GM21526 (cell line): ENCODE measurements around the gene NDOR1.
"Not testable (repeated sequence)": the region's sequence is repeated elsewhere in the genome, so short reads cannot be mapped to it uniquely, and the experiment has no call there.

Source experiments
- ATAC-seq: cut with Tn5 transposase; IDR thresholded peaks from one replicate; pipeline ENCODE4 v1.9.1; 2021; ENCODE audit warnings: moderate library complexity; ENCODE audit not compliant: unreplicated experiment, low FRiP score

NDOR1 gene

DNA sequence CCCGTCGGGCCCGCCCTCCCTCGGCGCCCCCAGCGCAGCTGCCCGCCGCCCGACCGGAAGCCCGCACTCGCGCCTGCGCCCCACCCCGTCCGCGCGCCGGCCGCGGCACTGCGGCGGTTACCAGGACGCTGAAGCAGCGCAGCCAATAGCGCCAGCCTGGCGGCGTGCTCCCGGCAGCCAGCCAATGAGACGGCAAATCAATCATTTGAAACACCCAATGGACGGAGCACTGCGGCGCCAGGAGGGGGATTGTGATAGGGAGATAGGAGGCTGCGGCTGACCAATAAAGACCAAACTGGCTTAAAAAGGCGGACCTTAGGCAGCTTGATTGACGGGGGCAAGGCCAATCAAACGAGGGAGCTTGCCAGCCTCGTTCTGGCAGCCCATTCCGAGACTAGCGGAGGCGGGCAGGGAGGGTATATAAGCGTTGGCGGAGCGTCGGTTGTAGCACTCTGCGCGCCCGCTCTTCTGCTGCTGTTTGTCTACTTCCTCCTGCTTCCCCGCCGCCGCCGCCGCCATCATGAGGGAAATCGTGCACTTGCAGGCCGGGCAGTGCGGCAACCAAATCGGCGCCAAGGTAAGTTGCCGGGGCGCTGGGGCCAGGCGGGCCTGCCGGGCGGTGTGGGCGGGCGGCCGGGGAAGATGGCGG, 35.5 kb downstream of the NDOR1 start, which contains the start of gene TUBB4B:
Gene TUBB4B (plus strand): TSS at position 447 of the 649 bp plus-strand sequence. CDS start 74 bp downstream, at position 521.
- ATAC-seq: peak; percentile 63

- ATAC-seq: peak; percentile 0
Observed at GRCh38 chr9:137241490-137242268, 36.2 kb downstream of the NDOR1 start.

- ATAC-seq: no peak
Observed at GRCh38 chr9:137242269-137243203, 37.0 kb downstream of the NDOR1 start.

DNA sequence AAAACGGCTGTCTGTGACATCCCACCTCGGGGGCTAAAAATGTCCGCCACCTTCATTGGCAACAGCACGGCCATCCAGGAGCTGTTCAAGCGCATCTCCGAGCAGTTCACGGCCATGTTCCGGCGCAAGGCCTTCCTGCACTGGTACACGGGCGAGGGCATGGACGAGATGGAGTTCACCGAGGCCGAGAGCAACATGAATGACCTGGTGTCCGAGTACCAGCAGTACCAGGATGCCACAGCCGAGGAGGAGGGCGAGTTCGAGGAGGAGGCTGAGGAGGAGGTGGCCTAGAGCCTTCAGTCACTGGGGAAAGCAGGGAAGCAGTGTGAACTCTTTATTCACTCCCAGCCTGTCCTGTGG, 37.7 kb downstream of the NDOR1 start:
- ATAC-seq: not testable (repeated sequence)

DNA sequence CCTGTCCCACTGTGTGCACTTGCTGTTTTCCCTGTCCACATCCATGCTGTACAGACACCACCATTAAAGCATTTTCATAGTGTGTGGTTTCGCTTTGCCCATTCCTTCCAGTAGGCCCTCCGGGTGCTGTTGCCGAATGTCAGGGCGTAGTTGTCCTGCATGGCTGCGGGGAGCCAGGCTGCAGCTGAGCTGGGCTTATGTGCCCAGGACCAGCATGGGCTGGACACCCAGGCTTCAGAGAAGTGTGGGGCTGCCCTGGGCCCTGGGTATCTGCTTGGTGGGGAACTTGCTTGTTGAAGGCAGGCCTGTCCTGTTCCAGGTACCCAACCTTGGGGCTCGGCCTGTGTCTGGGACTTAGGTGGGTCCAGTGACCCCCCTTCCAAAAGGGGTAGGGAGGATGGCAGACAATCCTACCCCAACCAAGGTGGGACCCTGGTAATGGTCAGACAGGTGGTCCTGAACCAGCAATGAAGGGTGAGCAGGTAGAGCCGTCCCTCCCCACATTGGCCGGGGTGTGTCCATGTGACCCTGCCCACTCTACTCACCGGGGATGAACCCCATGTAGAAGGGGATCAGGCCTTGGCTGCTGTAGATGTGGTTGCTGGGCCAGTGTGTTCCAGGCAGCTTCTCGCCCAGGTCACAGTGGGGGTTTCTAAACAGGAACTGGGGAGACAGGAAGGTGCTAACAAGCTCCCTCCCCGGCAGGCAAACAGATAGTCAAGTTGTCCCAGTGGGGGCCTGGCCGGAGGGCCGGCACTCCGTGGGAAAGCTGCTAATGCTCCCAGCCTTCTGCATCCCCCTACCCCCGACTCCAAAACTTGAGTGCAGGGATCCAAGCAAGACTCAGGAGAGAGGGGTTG, 38.4 kb downstream of the NDOR1 start:
- no peak for ATAC-seq

DNA sequence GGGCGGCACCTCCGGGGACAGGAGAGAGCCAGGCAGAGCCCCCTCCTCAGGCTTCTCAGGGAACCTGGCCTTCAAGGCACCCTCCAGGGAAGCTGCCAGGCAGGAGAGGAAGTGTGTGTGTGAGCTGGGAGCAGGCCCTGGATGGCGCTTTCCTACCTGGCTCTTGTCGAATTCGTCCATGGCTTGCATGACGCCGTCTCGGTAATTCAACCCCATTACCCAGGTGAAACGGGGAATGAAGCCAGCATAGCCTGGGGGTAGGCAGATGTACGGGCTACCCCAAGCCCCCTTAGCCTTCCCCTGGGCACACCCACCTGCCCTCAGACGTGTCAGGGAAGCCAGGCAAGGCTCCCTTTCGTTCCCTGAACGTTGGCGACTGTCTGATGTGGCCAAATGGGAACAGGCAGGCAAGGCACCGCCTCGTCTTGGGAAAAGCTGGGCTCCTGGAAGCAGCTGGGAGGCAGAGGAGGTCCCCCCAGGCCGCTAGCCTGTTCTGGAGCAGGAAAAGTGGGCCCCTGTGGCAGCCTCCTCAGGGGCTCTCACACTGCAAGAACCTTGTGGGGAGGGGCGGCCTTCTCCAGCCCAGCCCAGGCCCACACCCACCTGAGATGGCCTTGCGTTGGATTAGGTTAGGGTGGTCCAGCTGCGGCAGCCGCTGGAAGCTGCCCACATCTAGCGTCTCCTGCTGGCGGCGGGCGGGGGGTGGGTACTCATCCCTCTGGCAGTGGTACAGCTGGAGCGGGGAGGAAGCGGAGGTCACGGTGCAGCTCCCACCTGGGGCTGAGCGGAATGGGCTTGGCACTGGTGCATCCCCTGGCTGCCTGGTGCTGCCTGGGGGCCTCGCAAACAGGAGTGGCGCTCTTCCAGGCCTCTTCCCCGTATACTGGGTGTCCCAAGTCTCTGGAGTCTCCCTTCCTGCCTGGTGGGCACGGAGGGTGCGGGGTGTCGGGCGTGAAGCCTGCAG, 39.3 kb downstream of the NDOR1 start:
- no peak for ATAC-seq

GRCh38 chr9:137245450-137246421, 40.2 kb downstream of the NDOR1 start:
- ATAC-seq: no peak

DNA sequence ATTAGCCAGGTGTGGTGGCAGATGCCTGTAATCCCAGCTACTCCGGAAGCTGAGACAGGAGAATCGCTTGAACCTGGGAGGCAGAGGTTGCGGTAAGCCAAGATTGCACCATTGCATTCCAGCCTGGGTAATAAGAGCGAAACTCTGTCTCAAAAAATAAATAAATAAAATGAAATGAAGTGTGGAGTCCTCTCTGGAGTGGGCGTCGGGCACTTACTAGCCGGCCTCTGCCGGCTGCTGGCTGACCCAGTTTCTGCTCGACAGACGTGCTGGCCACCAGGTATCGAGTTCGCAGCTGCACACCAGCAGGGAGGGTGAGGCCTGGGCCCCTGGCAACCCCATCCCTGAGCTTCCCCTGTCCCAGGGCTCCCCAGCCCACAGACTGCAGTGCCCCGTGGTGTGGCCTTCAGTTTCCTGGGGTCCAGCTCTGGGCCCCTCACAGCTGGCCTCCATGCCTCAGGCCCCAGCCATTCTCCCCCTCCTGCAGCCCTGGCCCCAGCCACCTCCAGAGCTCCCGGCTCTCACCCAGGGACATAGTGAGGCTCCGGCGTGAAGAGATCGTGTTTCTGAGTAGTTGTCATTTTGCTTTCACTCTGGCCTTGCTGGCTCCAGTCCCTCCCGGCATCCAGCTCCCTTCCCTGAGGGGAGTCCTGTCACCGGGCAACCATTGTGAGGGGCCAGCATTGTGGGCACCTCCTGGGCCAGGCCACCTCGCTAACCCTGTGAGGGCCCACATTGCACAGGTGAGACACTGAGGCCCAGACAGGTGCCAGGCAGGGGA, 41.8 kb downstream of the NDOR1 start:
- ATAC-seq: no peak

DNA sequence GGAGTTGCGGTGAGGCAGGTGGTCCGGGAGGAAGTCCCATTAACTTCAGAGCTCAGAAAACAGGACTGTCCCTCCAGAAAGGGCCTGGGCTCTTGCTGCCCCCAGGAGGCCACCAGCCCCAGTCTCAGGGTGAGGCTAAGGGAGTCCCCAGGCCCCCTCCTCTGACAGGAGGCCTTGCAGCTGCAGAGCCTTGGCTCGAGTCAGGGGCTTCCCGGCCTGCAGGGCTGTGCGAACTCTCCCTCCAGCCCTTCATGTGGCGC, 42.3 kb downstream of the NDOR1 start:
- no peak for ATAC-seq

GRCh38 chr9:137250329-137251193, 45.1 kb downstream of the NDOR1 start:
- ATAC-seq: no peak

GRCh38 chr9:137251194-137251461, 45.6 kb downstream of the NDOR1 start, which contains the start of gene STPG3:
Gene STPG3 (plus strand): TSS chr9:137251286. CDS start chr9:137251287, 1 bp downstream.
- ATAC-seq: no peak

GRCh38 chr9:137251490-137252268, 46.2 kb downstream of the NDOR1 start:
- ATAC-seq: no peak

GRCh38 chr9:137252555-137253506, 47.3 kb downstream of the NDOR1 start:
- ATAC-seq: no peak

GRCh38 chr9:137253717-137254623, 48.5 kb downstream of the NDOR1 start:
- ATAC-seq: no peak
